ENCODE results near the gene KAT14.

DNA sequence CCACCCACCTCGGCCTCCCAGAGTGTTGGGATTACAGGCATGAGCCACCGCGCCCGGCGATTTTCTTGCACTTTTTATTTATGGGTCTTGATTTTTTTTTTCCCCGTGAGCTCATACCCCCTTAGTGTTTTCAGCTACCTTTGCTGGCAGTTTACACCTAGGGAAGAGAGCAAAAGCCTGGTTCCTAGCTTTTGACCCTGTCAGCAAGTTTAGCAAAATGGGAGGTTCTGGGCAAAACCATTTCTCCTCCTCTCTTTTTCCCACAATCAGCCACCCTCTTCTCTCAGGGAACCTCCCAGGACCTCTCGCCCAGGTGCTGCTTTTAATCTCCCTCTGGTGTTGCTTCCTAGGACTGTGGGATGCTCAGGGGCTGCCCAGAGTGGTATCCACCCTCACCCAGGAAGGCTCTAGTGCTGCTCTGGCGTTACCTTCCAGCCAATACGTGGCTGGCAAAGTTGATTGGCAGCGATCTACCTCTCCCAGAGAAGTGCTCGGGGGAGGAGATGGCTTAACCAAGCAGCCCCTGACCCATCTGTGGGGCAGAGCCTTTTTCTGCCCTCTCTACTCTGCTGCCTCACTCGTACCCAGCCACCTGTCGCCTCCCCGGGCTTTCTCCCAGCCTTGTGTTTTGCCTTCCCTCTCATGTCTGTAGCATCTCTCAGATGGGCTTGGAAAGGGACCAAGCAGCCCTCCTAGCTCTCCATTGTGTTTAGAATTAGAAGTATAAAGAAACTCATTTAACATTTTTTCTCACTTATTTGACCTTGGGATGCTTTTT is 37.4 kb downstream of the KAT14 start:
- TF ChIP-seq REST (IDR thresholded peaks at IDR 0.05; ENCODE audit: insufficient read depth in 1 of 2, low read depth in 2 of 2, low read length in 2 of 2) (no peak), TAF1 (IDR thresholded peaks at IDR 0.05; ENCODE audit: borderline replicate concordance, insufficient read depth, low read length) (no peak), POLR2AphosphoS5 (IDR thresholded peaks at IDR 0.05; ENCODE audit: low read depth, low read length) (no peak), SIN3A (IDR thresholded peaks at IDR 0.05; ENCODE audit: borderline replicate concordance, insufficient read depth, low read length) (no peak), FOXP2 (optimal IDR thresholded peaks at IDR 0.05; ENCODE audit: borderline replicate concordance, extremely low read depth, extremely low read length, insufficient read depth) (no peak)
